Gastrocnemius medialis (tissue), 4 donors: ENCODE data around the gene SAMHD1. TPM values are rescaled to one million over a fixed set of nuclear protein-coding genes. Genes with fewer than 3 reads are reported as not detected.
"Not testable (repeated sequence)": the region's sequence is repeated elsewhere in the genome, so short reads cannot be mapped to it uniquely, and the experiment has no call there.

ENCODE experiments used
- ATAC-seq, 2 donors: fragments of 150-250 bp; one replicate each; pipeline ENCODE4 v1.9.1; 2016
- DNase-seq, 2 donors: peaks; one replicate each; pipeline ENCODE4 v3.0.0-alpha.2; 2019
- H3K27ac ChIP-seq, 4 donors: fragments of 200-600 bp; sonication (generic); 1 replicate in 1 of 4; 2 replicates in 3 of 4; pipeline ENCODE4 v1.5.1; 2016 to 2018; ENCODE audit warnings: mild to moderate bottlenecking in 2 of 4, moderate library complexity in 1 of 4
- H3K27me3 ChIP-seq, 3 donors: fragments of 200-600 bp; sonication (generic) in 2 of 3; 1 replicate in 1 of 3; 2 replicates in 2 of 3; pipeline versions ENCODE4 v1.5.1 to v1.6.0; 2016 to 2019; ENCODE audit warnings: mild to moderate bottlenecking in 1 of 3, moderate library complexity in 1 of 3
- H3K36me3 ChIP-seq, 2 donors: fragments of 200-600 bp; sonication (generic) in 1 of 2; one replicate each; pipeline ENCODE4 v1.5.1; 2017 to 2018
- H3K4me1 ChIP-seq, 2 donors: fragments of 200-600 bp; sonication (generic) in 1 of 2; one replicate each; pipeline ENCODE4 v1.5.1; 2016 to 2017; ENCODE audit warnings: mild to moderate bottlenecking in 2 of 2
- H3K4me3 ChIP-seq, 4 donors: fragments of 200-600 bp; sonication (generic) in 3 of 4; 1 replicate in 1 of 4; 2 replicates in 3 of 4; pipeline ENCODE4 v1.5.1; 2016 to 2019; ENCODE audit warnings: mild to moderate bottlenecking in 2 of 4
- H3K9me3 ChIP-seq, 3 donors: fragments of 200-600 bp; sonication (generic) in 2 of 3; 1 replicate in 1 of 3; 2 replicates in 2 of 3; pipeline ENCODE4 v1.5.1; 2016 to 2019
- POLR2A ChIP-seq, 2 donors: fragments of 450-650 bp; IDR thresholded peaks; one replicate each; pipeline ENCODE4 v1.6.1; 2017; ENCODE audit warnings: antibody characterized with exemption in 2 of 2, mild to moderate bottlenecking in 2 of 2, moderate library complexity in 2 of 2
- in situ Hi-C, 4 donors: fragments of 200-750 bp; cut with MboI; loops; one replicate each; pipeline versions ENCODE4 v1.15.0 to v1.8.0; 2017; ENCODE audit warnings: low sequenced_read_pairs in 4 of 4
- intact Hi-C: fragments of 100-400 bp; cut with DNase I; formaldehyde crosslinking; loops from one replicate; pipeline ENCODE4 v1.15.1; 2023; ENCODE audit warnings: low total_unique reads
- total RNA-seq, 4 donors: library from RNA; depleted of rRNA; stranded (reverse); fragments of >200 nt; gene quantifications; one replicate each; pipeline versions ENCODE4 v1.1.0 to v1.2.3, GENCODE V29; 2016
- TF ChIP-seq, protein P1 (sequence below), 5 experiments: fragments of 450-650 bp in 3 of 5; fragments of 200-600 bp in 2 of 5; sonication (generic) in 2 of 5; IDR thresholded peaks in 4 of 5; conservative IDR thresholded peaks in 1 of 5; 1 replicate in 4 of 5; 2 replicates in 1 of 5; pipeline ENCODE4 v1.5.1; 2016 to 2019; ENCODE audit warnings: antibody characterized with exemption in 5 of 5, mild to moderate bottlenecking in 3 of 5, moderate library complexity in 3 of 5

The SAMHD1 gene
- total RNA-seq, 4 donors from 2014 or later, result 37.5 to 84.1 (median 69.4) TPM

DNA sequence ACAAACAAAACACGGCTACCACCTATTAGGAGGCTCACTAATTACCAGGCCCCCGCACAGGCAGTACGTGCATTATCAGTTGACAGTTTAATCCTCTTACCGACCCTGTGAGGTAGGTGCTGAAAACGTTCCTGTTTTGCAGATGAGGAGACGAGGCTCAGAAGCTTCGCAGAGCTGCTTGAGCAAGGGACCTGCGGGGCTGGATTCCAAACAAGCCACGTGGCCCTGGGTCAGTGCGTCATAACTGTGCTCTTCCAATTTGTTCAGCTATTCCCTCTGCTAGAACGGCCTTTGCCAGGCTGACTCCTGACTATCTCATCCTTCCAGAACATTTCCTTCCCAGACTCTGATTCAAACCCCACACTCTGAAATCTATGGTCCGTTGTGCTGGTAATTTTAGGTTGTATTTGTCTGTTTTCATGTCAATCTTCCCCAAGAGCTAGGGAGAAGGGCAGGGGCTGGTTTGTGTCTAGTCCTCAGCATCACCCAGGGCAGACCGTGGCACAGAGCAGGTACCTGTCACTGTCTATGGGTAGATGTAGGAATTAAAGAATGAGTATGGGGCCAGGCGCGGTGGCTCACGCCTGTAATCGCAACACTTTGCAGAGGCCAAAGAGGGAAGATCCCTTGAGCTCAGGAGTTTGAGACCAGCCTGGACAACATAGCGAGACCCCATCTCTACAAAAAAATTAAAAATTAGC, 104.3 kb downstream of the SAMHD1 start:
- H3K27me3 ChIP-seq, result no peaks in the 10 kb centered on the region
- intact Hi-C loops, result no loop called here
- ATAC-seq (peak; percentile 82 to 84), DNase-seq (peak; percentile 61 to 73)
- H3K4me3 ChIP-seq, result no peak overlapping the region
- peak overlapping the region; percentile 75 to 82 (median 81) for H3K27ac ChIP-seq
- in situ Hi-C loops, result no loop called here
- H3K4me1 ChIP-seq, result peaks cover 15 to 25% of the 10 kb centered on the region in 2 donors
- H3K9me3 ChIP-seq, result no peaks in the 10 kb centered on the region
- TF ChIP-seq, protein P1, sequence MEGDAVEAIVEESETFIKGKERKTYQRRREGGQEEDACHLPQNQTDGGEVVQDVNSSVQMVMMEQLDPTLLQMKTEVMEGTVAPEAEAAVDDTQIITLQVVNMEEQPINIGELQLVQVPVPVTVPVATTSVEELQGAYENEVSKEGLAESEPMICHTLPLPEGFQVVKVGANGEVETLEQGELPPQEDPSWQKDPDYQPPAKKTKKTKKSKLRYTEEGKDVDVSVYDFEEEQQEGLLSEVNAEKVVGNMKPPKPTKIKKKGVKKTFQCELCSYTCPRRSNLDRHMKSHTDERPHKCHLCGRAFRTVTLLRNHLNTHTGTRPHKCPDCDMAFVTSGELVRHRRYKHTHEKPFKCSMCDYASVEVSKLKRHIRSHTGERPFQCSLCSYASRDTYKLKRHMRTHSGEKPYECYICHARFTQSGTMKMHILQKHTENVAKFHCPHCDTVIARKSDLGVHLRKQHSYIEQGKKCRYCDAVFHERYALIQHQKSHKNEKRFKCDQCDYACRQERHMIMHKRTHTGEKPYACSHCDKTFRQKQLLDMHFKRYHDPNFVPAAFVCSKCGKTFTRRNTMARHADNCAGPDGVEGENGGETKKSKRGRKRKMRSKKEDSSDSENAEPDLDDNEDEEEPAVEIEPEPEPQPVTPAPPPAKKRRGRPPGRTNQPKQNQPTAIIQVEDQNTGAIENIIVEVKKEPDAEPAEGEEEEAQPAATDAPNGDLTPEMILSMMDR (IDR thresholded peaks at IDR 0.05 in 4 of 5, conservative IDR thresholded peaks at IDR 0.05 in 1 of 5), result no peak
- no peak for TF ChIP-seq POLR2A (IDR thresholded peaks at IDR 0.05)
- no peaks in the 10 kb centered on the region for H3K36me3 ChIP-seq

DNA sequence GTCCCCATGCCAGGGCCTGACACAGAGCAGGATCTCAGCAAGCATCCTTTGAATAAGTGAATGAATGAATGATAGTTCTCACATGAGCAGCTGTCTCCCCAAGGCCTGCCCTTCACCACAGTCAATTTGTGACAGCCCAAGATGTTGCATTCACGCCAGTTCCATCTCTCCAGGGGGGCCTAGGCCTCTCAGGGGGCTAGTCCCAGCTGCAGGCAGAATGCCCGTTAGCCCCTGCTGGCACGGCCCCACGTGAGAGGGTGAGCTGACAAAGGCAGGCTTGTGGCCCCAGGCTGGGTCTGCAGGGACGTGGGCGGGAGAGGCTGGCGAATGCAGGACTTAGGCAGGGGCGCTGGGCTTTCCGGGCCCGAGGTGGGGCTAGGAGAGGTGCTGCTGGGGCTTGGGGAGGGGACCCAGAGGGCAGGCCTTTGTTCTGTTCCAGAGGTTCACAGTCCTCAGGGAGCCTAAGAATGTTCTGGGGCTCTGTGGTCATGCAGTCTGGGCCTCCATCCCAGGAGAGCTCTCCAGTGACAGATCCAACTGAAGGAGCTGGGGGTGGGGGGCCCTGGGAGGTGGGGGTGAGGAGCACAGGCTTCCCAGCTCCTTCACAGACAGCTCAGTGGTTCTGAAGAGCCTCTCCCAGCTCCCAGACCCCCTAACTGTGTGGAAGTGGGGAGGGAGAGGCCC, 106.1 kb downstream of the SAMHD1 start:
- H3K9me3 ChIP-seq, result no peaks in the 10 kb centered on the region
- H3K36me3 ChIP-seq, result no peaks in the 10 kb centered on the region
- no peak overlapping the region for H3K4me3 ChIP-seq
- DNase-seq (no peak), ATAC-seq (no peak)
- peak overlapping the region; percentile 69 to 78 (median 72) for H3K27ac ChIP-seq
- peaks cover 14 to 25% of the 10 kb centered on the region in 2 donors for H3K4me1 ChIP-seq
- in situ Hi-C loops, result no loop called here
- no peak for TF ChIP-seq POLR2A (IDR thresholded peaks at IDR 0.05)
- TF ChIP-seq, protein P1 (IDR thresholded peaks at IDR 0.05 in 4 of 5, conservative IDR thresholded peaks at IDR 0.05 in 1 of 5), result no peak
- H3K27me3 ChIP-seq, result no peaks in the 10 kb centered on the region
- intact Hi-C loops, result no loop called here

DNA sequence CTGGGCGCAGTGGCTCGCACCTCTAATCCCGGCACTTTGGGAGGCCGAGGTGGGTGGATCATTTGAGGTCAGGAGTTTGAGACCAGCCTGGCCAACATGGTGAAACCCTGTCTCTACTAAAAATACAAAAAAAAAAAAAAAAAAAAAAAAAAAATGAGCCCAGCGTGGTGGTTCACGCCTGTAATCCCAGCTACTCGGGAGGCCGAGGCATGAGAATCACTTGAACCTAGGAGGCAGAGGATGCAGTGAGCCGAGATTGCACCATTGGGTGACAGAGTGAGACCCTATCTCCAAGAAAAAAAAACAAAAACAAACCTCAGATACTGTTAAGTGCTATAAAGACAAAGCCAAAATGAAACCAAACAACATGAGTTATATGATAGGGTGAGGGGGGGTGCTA, 110.5 kb downstream of the SAMHD1 start:
- H3K4me1 ChIP-seq, H3K27me3 ChIP-seq, H3K4me3 ChIP-seq, H3K27ac ChIP-seq, ATAC-seq, H3K9me3 ChIP-seq, intact Hi-C loops, H3K36me3 ChIP-seq, DNase-seq, in situ Hi-C loops: not testable (repeated sequence)

Other genes with a start within 250 kb of the SAMHD1 start
- 10 to 100 TPM in 3 of 4 donors, 1 to 10 TPM in 1; 6.7 to 24.9 (median 13.2) TPM for gene NDRG3, start 205.6 kb downstream of the SAMHD1 start, total RNA-seq
- 1 to 10 TPM; 3.2 to 6.3 (median 5.2) TPM for gene DSN1, start 177.9 kb downstream of the SAMHD1 start, total RNA-seq
- gene TLDC2, start 75.6 kb downstream of the SAMHD1 start, total RNA-seq, result not detected
- gene RBL1, start 144.3 kb upstream of the SAMHD1 start, total RNA-seq, result 10 to 100 TPM in 1 of 4 donors, 1 to 10 TPM in 3; 2.9 to 13.0 (median 6.1) TPM
- 100 to 1,000 TPM in 3 of 4 donors, 10 to 100 TPM in 1; 85.7 to 132 (median 127) TPM for gene RPN2, start 227.6 kb upstream of the SAMHD1 start, total RNA-seq
- 1 to 10 TPM; 1.4 to 4.4 (median 3.0) TPM for gene MROH8, start 227.8 kb upstream of the SAMHD1 start, total RNA-seq